ENCODE measurements around the gene GATD1. TPM values are rescaled to one million over a fixed set of nuclear protein-coding genes. Genes with fewer than 3 reads are reported as not detected.

Gene GATD1
- total RNA-seq, 1 experiment from 2014 or later = 88.7 TPM

DNA sequence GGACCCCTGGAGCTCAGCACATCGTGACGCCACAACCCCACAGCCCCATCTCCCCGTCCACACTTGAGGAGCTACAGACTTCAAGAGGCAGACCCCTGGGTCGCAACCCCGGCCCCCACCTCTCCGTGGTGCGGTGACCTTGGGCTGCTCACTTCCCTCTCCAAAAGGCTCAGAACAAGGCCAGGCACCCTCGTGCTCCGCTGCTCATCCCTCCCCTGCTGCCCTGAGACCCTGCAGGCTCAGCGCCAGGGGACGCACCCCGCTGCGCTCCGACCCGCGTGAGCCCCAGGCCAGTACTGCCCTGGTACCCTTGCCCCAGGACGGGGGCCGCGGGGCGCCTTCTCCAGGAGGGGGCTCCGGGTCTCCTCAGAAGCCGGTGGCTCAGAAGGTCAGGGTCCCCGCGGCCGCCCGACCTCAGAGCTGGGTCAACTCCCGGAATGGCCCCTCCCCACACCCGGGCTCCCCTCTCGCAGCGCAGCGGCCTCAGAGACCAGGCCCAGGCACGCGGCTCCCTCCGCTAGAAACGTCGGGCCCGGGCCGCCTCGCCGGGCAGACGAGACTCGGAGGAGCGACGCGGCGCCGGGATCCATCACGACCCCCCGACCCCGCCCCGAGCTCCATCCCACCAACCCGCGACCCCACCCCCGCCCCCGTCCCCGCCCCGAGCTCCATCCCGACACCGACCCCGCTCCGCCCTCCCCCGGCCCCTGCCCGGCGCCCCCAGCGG lies 563 bp downstream of the GATD1 start:
- no peaks in the 10 kb centered on the region for H3K9me3 ChIP-seq (ENCODE audit: control insufficient read depth in 1 of 2, insufficient read depth in 1 of 2, low read depth in 1 of 2, low read length in 2 of 2)
- H3K4me2 ChIP-seq (ENCODE audit: low read length) = peak overlapping the region; percentile 93
- intact Hi-C loops (cut with micrococcal nuclease) = no loop called here
- POLR2A ChIA-PET = no interaction called here
- TSS peak; percentile 46 for BruUV-seq (replicated peaks)
- H2AFZ ChIP-seq (ENCODE audit: low read depth, low read length, poor library complexity, severe bottlenecking) = no peak overlapping the region
- peaks cover 7 to 21% of the 10 kb centered on the region in 2 experiments; a peak in 3 of 4 replicates for H3K36me3 ChIP-seq (ENCODE audit: control insufficient read depth in 1 of 2, insufficient read depth in 2 of 2, low read length in 2 of 2)
- peak overlapping the region; percentile 95 for H3K27ac ChIP-seq (ENCODE audit: low read depth, low read length)
- no peak for TF ChIP-seq ZBTB33 (IDR thresholded peaks at IDR 0.05; ENCODE audit: extremely low read depth, insufficient replicate concordance, low read length)
- no peak for TF ChIP-seq YY1 (IDR thresholded peaks at IDR 0.05; ENCODE audit: extremely low read depth, insufficient replicate concordance, low read depth, low read length)
- no peak for TF ChIP-seq JUND (IDR thresholded peaks at IDR 0.05)
- no peak for TF ChIP-seq POLR2AphosphoS5 (IDR thresholded peaks at IDR 0.05; ENCODE audit: low read depth, low read length)
- TF ChIP-seq CBX3 (IDR thresholded peaks at IDR 0.05; ENCODE audit: low read depth) = no peak
- TF ChIP-seq EZH2 (IDR thresholded peaks at IDR 0.05) = no peak
- TF ChIP-seq ZNF274 (IDR thresholded peaks at IDR 0.05; ENCODE audit: low read depth, low read length) = no peak
- no peak for TF ChIP-seq ZFX (IDR thresholded peaks at IDR 0.05)
- TF ChIP-seq TCF7L2 (IDR thresholded peaks at IDR 0.05; ENCODE audit: borderline replicate concordance, extremely low read depth, insufficient read depth, insufficient read length) = no peak
- no peak for TF ChIP-seq EZH2phosphoT487 (IDR thresholded peaks at IDR 0.05; ENCODE audit: borderline replicate concordance)
- peak overlapping the region; percentile 89 to 90 for H3K4me3 ChIP-seq (replicated peaks in 1 of 2; ENCODE audit: low read depth in 1 of 2, low read length in 2 of 2)
- H4K20me1 ChIP-seq (ENCODE audit: insufficient read depth) = no peaks in the 10 kb centered on the region
- ATAC-seq = peak; percentile 59
- peaks cover 15 to 32% of the 10 kb centered on the region in 2 experiments for H3K4me1 ChIP-seq (ENCODE audit: control insufficient read depth in 1 of 2, insufficient read depth in 2 of 2, low read length in 2 of 2)
- RAD21 ChIA-PET (ENCODE audit: low non-redundant PET in 1 of 2, low total read pairs in 2 of 2, uncharacterized antibody in 2 of 2, unreplicated experiment in 2 of 2) = no interaction called here
- no peak for DNase-seq (ENCODE audit: low read depth, low spot score)
- H3K9me2 ChIP-seq (ENCODE audit: insufficient read depth) = no peaks in the 10 kb centered on the region
- CTCF ChIA-PET = interaction anchor here (0.6 to 1.5 kb wide), 2 partner anchors 19 to 110 kb away, joined by 3 to 4 read pairs; no protein-coding TSS in a partner anchor
- H3K9ac ChIP-seq (ENCODE audit: low read length) = peak overlapping the region; percentile 99
- peaks cover 84% of the 10 kb centered on the region for H3K79me2 ChIP-seq (ENCODE audit: insufficient read depth, low read length)
- no peaks in the 10 kb centered on the region for H3K27me3 ChIP-seq (ENCODE audit: insufficient read depth, low read length)
